GM19239 (cell line): Measurements from ENCODE around the gene ACTG2.

Experiments
- DNase-seq: peaks from one replicate; pipeline ENCODE4 v3.0.0; 2011; ENCODE audit warnings: low spot score; ENCODE audit not compliant: insufficient read length
- FAIRE-seq: peaks from 2 replicates; lab custom pipeline; 2011; peaks lifted over from hg19 to GRCh38; lab: Jason Lieb, UNC

Gene ACTG2

DNA sequence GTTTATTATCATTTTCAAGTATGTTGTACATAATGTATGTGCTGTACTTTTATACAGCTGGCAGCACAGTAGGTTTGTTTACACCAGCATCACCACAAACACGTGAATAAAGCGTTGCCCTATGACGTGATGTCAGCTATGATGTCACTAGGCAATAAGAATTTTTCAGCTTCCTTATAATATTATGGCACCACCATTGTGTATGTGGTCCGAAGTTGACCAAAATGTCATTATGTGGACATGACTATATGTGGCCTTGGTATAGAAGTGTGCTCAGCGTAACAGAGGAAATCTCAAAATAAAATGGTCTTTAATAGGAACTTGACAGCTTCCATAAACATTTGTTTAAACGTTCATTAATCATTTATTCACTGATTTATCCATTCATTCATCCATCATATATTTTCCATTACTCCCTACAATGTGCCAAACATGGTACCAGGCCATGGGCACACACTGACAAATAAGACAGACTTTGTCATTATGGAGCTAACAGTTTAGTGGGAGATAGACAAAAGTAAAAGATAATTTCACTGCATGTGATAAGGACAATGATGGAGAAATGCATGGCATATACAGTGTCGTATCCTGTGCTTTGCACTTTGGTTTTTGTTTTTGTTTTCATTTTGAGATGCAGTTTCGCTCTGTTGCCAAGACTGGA is 18.9 kb downstream of the ACTG2 start:
- DNase-seq: no peak
- FAIRE-seq: no peak

DNA sequence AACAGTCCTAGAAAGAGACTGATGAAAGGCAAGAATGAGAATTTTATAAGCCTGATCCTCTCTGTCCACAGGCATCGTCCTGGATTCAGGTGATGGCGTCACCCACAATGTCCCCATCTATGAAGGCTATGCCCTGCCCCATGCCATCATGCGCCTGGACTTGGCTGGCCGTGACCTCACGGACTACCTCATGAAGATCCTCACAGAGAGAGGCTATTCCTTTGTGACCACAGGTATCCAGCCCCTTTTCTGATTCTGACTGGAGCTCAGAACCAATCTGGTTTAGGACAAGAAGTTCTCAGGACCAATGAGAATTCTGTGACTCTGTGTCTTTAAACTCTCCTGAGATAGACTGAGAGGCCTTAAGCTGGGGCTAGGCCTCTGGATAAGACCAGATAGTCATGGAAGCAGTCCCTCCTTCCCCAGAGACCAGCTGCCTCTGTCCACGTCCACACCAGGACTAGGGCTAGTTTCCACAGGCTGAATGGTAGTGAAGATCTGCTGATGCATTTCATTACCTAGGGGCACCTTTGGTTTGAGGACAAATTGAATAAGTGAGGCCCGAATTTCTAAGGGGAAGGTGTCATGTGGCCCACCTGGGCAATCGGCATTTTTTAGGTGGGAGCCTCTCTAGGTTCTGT is 20.7 kb downstream of the ACTG2 start:
- FAIRE-seq (no peak), DNase-seq (no peak)

DNA sequence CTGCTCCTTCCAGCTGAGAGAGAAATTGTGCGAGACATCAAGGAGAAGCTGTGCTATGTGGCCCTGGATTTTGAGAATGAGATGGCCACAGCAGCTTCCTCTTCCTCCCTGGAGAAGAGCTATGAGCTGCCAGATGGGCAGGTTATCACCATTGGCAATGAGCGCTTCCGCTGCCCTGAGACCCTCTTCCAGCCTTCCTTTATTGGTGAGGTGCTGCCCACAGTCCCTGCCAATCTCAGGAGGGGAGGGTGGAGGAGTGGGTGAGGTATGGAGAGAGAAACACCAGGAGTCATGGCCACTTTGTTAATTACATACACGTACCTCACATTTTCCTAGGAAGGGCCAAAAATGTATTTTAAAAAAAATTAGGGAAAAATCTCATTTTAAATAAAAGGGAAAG is 21.9 kb downstream of the ACTG2 start:
- FAIRE-seq: no peak

DNA sequence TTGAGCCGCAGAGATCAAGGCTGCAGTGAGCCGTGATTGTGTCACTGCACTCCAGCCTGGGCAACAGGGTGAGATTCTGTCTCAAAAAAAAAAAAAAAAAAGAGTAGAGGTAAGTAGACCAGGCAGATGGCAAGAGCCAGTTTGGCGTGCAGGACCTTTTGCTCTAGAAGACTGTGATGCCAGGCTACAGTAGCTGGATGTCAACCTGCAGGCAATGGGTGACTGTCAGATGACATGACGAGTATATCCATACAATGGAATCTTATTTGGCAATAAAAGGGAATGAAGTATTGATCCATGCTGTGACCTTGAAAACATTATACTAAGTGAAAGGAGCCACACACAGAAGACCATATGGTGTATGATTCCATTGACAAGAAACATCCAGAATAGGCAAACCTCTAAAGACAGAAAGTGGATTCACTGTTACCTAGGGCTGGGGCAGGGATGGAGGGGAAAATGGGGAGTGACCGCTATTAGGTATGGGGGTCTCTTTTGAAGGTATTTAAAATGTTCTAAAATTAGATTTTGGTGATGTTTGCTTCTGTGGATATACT is 22.7 kb downstream of the ACTG2 start:
- FAIRE-seq (no peak), DNase-seq (no peak)

More for the DNA sequence above, 21.9 kb downstream of the ACTG2 start:
- no peak for DNase-seq

DNA sequence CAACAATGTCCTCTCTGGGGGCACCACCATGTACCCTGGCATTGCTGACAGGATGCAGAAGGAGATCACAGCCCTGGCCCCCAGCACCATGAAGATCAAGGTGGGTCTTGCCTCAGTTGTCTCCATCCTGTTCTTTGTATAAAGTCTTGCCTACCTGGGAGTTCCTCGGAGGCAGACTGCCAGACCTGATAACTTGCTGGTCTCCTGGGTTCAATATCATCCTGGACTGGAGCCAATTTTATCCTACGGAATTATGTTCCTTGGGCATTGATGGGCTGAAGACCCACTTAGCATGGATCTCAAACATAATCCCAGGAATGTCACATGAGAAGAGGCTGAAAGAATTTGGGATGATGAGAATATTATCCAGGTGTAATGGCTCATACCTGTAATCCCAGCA is 23.9 kb downstream of the ACTG2 start:
- FAIRE-seq (no peak), DNase-seq (no peak)

DNA sequence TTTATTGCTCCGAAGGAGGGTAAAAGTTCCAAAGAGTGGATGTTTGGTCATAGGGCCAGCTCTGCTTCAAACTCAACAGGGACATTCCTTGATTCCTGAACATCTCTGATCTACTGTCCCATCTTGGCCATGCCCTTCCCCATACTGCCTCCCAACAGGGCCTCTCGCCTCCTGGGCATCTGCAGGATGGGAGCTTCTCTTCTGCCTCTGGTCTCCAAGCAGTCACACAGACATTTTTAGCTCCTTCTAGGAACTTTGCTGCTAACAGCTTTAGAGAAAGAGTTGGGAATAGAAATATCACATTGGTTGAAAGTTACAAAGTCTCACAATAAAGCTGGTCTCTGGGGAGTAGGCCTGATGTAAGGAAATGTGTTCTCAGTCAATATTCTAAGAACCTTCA is 24.5 kb downstream of the ACTG2 start:
- no peak for FAIRE-seq
- DNase-seq: no peak

DNA sequence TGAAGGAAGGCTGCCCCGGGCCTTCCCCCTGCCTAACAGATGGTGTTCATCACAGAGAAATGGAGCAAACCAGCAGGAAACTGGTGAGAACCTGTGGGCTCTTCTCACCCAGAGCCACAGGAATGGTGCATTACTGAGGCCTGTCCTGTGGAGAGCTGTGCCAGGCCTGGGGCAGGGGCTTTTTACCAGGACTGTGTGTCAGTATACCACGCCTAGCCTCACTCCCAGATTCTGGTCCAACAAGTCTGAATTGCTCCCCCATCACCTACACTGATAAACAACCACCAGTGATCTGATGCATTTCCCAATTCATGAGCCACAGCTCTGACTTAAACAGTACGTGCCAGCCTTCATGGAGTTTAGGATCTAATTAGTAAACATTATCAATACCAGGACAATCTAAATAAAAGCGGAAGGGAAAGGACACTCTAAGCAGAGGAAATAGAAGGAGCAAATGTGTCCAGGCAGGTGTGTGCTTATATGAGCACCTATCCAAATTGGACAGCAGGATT is 24.9 kb downstream of the ACTG2 start:
- DNase-seq (no peak), FAIRE-seq (no peak)

DNA sequence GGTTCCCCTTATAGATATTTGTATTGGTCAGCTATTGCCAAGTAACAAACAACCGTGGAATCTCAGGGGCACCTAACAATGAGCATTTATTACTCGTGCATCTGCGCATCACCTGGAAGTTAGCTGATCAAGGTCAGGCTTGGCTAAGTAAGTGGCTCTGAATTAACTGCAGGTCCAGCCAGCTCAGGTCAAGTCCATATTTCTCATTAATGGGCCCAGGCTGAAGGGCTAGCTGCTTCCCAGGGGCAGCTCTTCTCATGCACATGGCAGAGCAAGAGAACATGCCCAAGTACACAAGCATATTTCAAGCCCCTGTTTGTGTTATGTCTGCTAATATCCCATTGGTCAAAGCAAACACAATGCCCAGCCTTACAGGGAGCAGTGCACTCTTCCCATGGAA is 26.0 kb downstream of the ACTG2 start:
- FAIRE-seq: no peak

DNA sequence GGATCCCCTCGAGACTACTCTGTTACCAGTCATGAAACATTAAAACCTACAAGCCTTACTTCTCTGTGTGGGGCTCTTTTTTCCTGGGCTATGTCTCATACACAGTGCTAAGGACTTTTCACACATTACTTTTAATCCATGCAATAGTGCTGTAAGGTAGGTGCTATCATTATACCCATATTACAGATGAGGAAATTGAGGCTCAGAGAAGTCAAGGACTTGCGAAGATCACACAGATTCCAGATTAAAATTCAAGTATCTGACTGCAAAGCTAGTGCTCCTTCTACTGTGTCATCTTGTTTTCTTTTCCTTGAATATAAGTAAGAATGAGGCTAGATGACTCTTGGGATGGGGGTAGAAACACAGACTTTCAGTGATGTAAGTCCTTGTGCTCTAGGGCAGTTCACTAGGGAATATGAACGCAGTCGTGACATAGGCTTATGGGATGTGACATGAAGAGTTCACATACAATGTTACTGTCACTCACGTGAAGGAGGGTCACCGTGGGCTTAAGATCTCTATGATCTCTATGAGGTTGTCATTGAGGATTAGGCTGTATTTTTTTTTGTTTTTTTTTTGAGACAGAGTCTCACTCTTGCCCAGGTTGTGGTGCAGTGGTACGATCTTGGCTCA is 26.9 kb downstream of the ACTG2 start:
- no peak for FAIRE-seq
- no peak for DNase-seq

More for the DNA sequence above, 26.0 kb downstream of the ACTG2 start:
- DNase-seq: no peak

DNA sequence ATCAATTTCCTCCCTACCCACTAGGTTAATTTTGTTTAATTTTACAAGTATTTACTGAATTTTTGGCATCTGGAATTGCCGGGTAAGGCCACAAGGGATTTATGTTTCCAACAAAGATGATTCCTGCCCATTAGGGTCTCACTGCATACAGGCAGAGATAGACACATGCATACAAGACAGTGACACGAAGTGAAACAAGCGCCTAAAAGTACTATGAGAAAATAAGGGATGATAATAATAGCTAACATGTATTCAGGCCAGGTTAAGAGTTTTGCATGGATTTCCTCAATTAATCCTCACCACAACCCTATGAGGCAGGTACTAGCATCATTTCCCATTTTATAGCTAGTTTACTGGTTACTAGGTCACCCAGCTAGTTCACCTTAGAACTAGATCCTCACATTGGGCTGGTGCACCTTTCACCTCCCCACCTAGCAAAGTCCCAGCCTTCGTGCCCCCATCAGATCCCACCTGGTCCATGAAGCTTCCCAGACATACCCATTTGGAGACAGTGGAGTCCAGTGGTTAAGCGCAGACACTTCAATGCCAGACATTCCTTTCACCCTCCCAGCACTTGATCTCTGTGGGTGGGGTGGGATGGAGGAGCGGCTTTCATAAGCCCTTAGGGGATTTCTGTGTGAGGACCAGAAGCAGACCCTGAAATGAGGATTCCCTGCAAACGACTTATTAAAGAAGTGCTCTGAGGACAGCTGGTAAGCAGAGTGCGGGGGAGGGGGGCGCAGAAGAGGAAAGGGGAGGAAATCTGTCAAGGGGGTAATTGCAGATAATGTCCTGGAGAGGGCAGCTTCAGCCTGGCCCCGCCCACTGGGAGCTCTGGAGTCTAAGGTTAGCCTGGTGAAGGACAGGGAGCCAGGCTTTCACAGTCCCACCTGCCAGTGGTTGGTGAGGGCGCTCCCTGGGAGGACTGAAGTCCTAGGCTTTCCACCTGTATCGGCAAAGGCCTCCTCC is 28.1 kb downstream of the ACTG2 start:
- FAIRE-seq (no peak), DNase-seq (no peak)

DNA sequence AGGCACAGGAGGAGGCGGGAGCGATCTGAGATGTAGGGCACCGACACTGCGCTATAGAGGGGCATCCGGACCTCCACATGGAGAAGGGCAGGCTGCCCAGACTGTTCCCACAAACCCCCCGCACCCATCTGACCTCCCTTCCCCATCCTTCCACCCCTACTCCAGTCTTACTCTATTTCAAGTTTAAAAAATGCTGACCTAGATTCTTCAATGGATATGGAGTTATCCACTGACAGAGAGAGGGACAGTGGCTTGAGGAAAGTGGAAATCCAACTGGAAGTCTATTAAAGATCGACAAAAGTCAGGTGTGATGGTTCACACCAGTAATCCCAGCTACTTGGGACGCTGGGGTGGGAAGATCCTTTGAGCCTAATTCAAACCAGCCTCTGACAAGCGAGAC is 28.8 kb downstream of the ACTG2 start:
- no peak for DNase-seq
- FAIRE-seq: no peak

DNA sequence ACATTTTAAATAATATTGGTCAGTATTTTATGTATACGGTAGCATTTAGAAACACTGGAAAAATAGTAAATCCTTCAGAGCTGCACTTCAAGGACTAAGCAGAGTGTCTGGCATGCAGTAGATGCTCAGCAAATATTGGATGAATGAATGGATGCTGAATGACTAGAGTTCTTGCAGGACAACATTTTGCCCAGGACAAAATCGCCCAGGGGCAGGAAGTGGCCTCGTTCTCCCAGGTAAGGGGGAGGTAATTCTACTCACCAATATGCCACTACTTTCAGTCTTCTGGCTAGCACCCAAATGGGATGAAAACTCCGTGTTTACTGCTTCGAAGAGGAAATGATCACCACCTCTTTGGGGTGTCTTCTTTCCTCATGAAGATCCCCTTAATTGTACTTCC is 29.9 kb downstream of the ACTG2 start:
- FAIRE-seq (no peak), DNase-seq (no peak)

DNA sequence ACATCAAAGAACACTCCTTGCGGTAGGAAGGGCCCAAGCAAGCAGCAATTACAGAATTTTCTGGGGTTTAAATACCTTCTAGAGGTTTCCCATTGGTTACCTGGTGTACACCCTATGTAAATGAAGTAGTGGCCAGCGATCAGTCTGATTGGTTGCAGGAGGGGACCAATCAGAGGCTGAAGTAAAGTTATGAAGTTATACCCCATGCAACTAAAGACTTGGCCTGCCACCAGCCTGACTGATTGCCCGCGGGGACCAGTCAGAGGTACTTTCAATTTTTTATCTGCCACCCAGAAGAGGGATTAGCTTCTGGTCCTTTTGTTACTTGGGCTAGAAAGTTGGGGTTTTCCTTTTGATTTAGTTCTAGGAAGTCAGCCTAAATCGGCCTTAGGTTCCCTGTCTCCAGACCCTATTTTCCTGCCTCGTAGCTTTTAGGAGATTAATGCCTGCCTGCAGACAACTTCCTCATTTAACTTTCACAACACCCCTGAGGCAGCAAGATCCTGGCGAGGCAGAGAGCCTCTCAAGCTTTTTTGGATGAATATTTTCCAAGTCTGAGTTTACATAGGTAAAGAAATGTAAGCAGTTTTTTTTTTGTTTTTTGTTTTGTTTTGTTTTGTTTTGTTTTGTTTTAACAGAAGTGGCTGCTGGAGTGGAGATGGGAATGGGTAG is 32.4 kb downstream of the ACTG2 start:
- DNase-seq: no peak
- no peak for FAIRE-seq

DNA sequence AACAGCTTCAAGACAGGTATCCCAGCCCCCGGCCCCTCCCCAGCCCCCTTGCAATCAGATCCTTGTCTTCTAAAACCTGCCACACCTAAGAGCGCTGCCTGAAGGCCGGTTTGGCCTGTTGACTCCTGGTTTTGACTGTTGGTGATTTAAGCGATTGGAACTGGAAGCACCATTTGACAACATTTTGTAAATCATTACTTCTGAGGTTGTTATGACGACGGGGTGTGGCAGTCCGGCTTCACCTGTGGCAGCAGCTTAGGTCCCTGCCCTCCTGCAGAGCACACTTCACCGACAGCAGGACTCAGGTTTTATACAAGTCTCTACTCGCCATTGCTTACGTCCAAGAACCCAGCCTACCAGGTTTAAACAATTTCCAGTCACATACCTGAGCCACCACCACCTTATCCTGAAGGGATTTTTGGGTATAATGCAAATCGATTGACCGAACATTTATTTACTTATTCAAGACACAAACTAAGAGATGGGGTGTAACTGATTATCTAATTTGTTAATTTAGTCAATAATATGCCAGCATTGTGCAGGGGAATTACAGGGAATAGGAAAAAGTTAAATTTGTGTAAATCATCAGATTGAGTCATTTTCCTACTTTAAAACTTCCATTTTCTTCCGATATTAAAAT is 33.2 kb downstream of the ACTG2 start:
- FAIRE-seq (no peak), DNase-seq (no peak)

DNA sequence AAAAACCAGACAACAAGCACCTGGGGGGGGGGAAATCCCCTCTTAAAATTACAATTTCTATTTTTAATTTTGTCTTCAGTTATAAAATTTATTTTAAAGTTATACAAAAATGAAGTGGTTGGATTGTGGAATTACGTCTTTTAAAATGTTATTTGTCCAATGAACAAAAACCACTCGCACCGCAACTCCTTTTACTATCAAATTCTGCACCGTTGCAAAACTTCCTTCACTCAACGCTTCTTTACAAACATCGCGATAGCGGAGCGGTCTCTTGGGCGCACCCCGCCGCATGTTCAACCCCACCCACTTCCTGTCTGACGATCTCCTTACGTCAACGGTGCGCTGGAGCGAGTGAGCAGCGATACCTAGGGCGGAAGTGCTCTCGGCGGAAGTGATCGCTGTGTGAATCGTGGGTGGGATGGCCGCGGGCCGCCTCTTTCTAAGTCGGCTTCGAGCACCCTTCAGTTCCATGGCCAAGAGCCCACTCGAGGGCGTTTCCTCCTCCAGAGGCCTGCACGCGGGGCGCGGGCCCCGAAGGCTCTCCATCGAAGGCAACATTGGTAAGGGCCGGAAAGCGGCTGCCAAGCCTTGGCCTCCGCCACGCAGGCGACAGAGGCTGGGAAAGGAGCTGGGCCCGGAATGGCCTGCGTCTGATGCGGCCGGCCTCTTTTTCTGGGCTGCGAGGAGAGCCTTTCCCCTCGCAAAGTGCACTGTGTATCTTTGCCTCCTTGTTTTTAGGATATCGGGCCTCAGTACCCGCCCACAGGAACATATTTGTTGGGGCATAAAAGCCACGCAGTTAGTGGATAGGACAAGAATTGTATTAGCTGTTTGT is 33.9 kb downstream of the ACTG2 start, which contains the start of gene DGUOK:
Gene DGUOK, plus strand, starts transcription at position 388 of the 835 bp plus-strand sequence. Its CDS starts 31 bp downstream, at position 419.
- FAIRE-seq (peak; percentile 99), DNase-seq (peak; percentile 87)

DNA sequence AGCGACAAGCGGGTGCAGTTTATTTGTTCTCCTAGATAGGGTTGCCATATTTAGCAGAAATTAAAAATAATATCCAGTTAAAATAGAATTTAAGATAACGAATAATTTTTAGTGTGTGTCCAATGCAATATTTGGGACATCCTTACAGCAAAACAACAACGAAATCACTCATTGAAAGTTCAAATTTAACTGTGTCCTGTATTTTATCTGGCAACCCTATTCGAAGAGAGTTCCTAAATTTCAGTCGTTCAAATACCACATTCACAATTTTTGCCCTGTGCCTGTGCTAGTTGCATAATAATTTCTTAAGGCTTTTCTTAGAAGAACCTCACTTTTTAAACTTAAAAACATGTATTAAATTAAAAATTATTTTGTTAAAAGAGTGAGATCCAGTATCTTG is 34.5 kb downstream of the ACTG2 start:
- DNase-seq (no peak), FAIRE-seq (no peak)

DNA sequence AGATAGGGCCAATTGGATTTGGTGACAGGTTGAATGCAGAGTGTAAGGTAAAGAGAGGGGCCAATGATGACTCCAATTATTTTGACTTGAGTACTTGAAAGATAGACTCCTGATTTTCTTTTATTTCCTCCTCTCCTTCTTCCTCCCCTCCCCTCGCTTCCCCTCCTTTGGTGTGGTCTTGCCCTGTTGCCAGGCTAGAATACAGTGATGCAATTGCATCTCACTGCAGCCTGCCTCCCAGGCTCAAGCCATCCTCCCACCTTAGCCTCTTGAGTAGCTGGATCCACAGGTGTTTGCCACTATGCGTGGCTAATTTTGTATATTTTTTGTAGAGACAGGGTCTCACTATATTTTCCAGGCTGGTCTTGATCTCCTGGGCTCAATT is 36.1 kb downstream of the ACTG2 start:
- DNase-seq (no peak), FAIRE-seq (no peak)

DNA sequence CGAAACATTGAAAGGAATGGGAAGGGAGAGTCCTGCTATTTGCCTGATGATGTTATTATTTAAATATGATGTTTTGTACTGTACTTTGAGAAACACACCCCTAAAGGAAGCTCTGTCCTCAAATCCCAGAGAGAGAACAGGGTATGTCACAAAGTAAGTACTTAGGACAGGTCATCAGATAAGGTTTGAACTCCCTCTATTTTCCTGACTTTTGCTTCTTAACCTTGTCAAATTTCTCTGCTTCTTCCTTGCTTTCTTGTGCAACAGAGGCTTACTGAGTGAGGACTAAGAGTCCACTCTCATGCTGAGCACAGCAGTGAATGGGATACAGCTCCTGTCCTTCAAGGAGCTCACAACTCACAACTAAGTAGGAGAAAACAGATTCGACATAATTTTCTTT is 37.6 kb downstream of the ACTG2 start:
- FAIRE-seq (no peak), DNase-seq (no peak)
